H1 (cell line): ENCODE data around the gene HECTD4. TPM values are rescaled to one million over a fixed set of nuclear protein-coding genes. Genes with fewer than 3 reads are reported as not detected.

ENCODE experiments used
- CHD2 ChIP-seq: IDR thresholded peaks from 2 replicates; pipeline ENCODE4 v1.6.1; 2012; ENCODE audit warnings: low read length, improper control_type of control experiment
- EGR1 ChIP-seq: IDR thresholded peaks from 2 replicates; pipeline ENCODE4 v1.6.1; 2011; ENCODE audit warnings: low read depth, low read length, borderline replicate concordance
- RFX5 ChIP-seq: IDR thresholded peaks from 2 replicates; pipeline ENCODE4 v1.6.1; 2011; ENCODE audit warnings: low read depth, low read length, improper control_type of control experiment, borderline replicate concordance
- polyA plus RNA-seq, 7 experiments: library from polyadenylated mRNA; depleted of rRNA in 3 of 7; stranded (reverse) in 5 of 7; unstranded in 2 of 7; fragments of >200 nt in 5 of 7; fragments of 200-250 nt in 2 of 7; gene quantifications; 1 replicate in 5 of 7; 2 replicates in 1 of 7; 4 replicates in 1 of 7; pipeline versions ENCODE4 v1.2.1 to v1.2.3, GENCODE V29; 2011 to 2013; ENCODE audit warnings: missing spikeins in 2 of 7, mixed read lengths in 2 of 7
- total RNA-seq: library from RNA; stranded (reverse); fragmentation: NEBNext Ultra II Directional; extraction: Animal tissue kit (Norgen Biotek cat#: 25700); gene quantifications from 2 replicates; pipeline ENCODE4 v1.2.1, GENCODE V29; 2021

HECTD4 gene
- total and polyA plus RNA-seq, 2 of the 8 experiments (the other 6 are each of a cell fraction or from before 2014, with no cell fraction given): 6.5 to 33.7 TPM

DNA sequence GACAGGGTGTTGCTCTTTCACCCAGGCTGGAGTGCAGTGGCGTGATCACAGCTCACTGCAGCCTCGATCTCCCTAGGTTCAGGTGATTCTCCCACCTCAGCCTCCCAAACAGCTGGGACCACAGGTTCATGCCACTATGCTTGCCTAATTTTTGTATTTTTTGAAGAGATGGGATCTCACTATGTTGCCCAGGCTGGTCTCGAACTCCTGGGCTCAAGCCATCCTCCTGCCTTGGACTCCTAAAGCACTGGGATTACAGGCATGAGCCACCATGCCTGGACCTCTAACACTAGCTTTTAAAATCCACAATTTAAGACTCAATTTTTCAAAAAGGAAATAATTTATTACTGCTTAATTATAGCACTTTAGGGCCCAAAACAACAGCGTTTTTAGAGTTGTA, 149.0 kb downstream of the HECTD4 start (continued):
- no peak for TF ChIP-seq EGR1
- TF ChIP-seq RFX5: no peak
- TF ChIP-seq CHD2: no peak
